NT2/D1 (cell line): Measurements from ENCODE around the gene LCA5.

Source experiments
- DNase-seq: peaks from one replicate; pipeline ENCODE4 v3.0.0-alpha.2; 2011; ENCODE audit warnings: low read depth, low spot score
- H3K27me3 ChIP-seq: 2 replicates; pipeline ENCODE4 v1.6.0; 2011; ENCODE audit warnings: mild to moderate bottlenecking; ENCODE audit not compliant: insufficient read length, insufficient read depth
- H3K36me3 ChIP-seq: 2 replicates; pipeline ENCODE4 v1.6.1; 2011; ENCODE audit warnings: mild to moderate bottlenecking, low read length, mixed read lengths; ENCODE audit not compliant: insufficient read depth, insufficient read length
- H3K4me1 ChIP-seq: 2 replicates; pipeline ENCODE4 v1.5.1; 2011; ENCODE audit not compliant: insufficient read depth, insufficient read length
- H3K4me3 ChIP-seq: 2 replicates; pipeline ENCODE4 v1.5.1; 2011; ENCODE audit warnings: low read depth; ENCODE audit not compliant: insufficient read length
- H3K9ac ChIP-seq: 2 replicates; pipeline ENCODE4 v1.6.0; 2011; ENCODE audit warnings: low read depth; ENCODE audit not compliant: insufficient read length
- H3K9me3 ChIP-seq: 2 replicates; pipeline ENCODE4 v1.5.1; 2011; ENCODE audit warnings: mild to moderate bottlenecking, low read length; ENCODE audit not compliant: insufficient read depth
- SUZ12 ChIP-seq: IDR thresholded peaks from 2 replicates; pipeline ENCODE4 v1.6.1; 2011; ENCODE audit not compliant: insufficient read length, insufficient read depth; ENCODE audit errors: extremely low read depth
- YY1 ChIP-seq: IDR thresholded peaks from 2 replicates; pipeline ENCODE4 v1.6.1; 2011; ENCODE audit not compliant: insufficient read length, insufficient read depth
- ZNF274 ChIP-seq: IDR thresholded peaks from 2 replicates; pipeline ENCODE4 v1.6.1; 2011; ENCODE audit warnings: mild to moderate bottlenecking, low read depth, low read length

Gene LCA5

GRCh38 chr6:79570129-79571029 lies 33.1 kb upstream of the LCA5 start:
- no peak for TF ChIP-seq SUZ12
- TF ChIP-seq YY1: no peak
- Histone ChIP-seq H3K27me3 (no peaks in the 10 kb centered on the region), H3K9ac (no peak overlapping the region), H3K36me3 (no peaks in the 10 kb centered on the region), H3K9me3 (no peaks in the 10 kb centered on the region), H3K4me1 (no peaks in the 10 kb centered on the region), H3K4me3 (no peak overlapping the region)
- no peak for DNase-seq

GRCh38 chr6:79568996-79569395 lies 31.8 kb upstream of the LCA5 start:
- no peaks in the 10 kb centered on the region for H3K27me3 ChIP-seq
- DNase-seq: no peak
- H3K4me3 ChIP-seq: no peak overlapping the region
- H3K9me3 ChIP-seq: no peaks in the 10 kb centered on the region
- H3K4me1 ChIP-seq: no peaks in the 10 kb centered on the region
- no peaks in the 10 kb centered on the region for H3K36me3 ChIP-seq
- TF ChIP-seq YY1 (no peak), ZNF274 (no peak), SUZ12 (no peak)
- H3K9ac ChIP-seq: no peak overlapping the region

GRCh38 chr6:79564636-79565035 lies 27.4 kb upstream of the LCA5 start:
- Histone ChIP-seq H3K9ac (no peak overlapping the region), H3K9me3 (no peaks in the 10 kb centered on the region), H3K4me3 (no peak overlapping the region), H3K4me1 (no peaks in the 10 kb centered on the region), H3K27me3 (no peaks in the 10 kb centered on the region), H3K36me3 (no peaks in the 10 kb centered on the region)
- DNase-seq: no peak
- TF ChIP-seq SUZ12 (no peak), YY1 (no peak), ZNF274 (no peak)

GRCh38 chr6:79559706-79560105 lies 22.5 kb upstream of the LCA5 start:
- DNase-seq: no peak
- H3K27me3 ChIP-seq: no peaks in the 10 kb centered on the region
- no peaks in the 10 kb centered on the region for H3K4me1 ChIP-seq
- no peak overlapping the region for H3K9ac ChIP-seq
- H3K36me3 ChIP-seq: no peaks in the 10 kb centered on the region
- no peaks in the 10 kb centered on the region for H3K9me3 ChIP-seq
- TF ChIP-seq SUZ12 (no peak), ZNF274 (no peak), YY1 (no peak)
- H3K4me3 ChIP-seq: no peak overlapping the region

GRCh38 chr6:79557673-79558467 lies 20.6 kb upstream of the LCA5 start:
- no peak for TF ChIP-seq SUZ12
- no peak for TF ChIP-seq ZNF274
- TF ChIP-seq YY1: no peak
- Histone ChIP-seq H3K4me3 (no peak overlapping the region), H3K9ac (no peak overlapping the region), H3K27me3 (no peaks in the 10 kb centered on the region), H3K9me3 (no peaks in the 10 kb centered on the region), H3K36me3 (no peaks in the 10 kb centered on the region), H3K4me1 (no peaks in the 10 kb centered on the region)
- no peak for DNase-seq

GRCh38 chr6:79554305-79554704 lies 17.1 kb upstream of the LCA5 start:
- Histone ChIP-seq H3K27me3 (no peaks in the 10 kb centered on the region), H3K9me3 (no peaks in the 10 kb centered on the region), H3K4me3 (no peak overlapping the region), H3K4me1 (no peaks in the 10 kb centered on the region), H3K9ac (no peak overlapping the region), H3K36me3 (peaks cover 6% of the 10 kb centered on the region)
- DNase-seq: no peak
- TF ChIP-seq ZNF274: no peak
- TF ChIP-seq SUZ12: no peak
- no peak for TF ChIP-seq YY1

- H3K4me3 ChIP-seq: no peak overlapping the region
- TF ChIP-seq ZNF274: no peak
- no peak for TF ChIP-seq YY1
- TF ChIP-seq SUZ12: no peak
- DNase-seq: no peak
- no peaks in the 10 kb centered on the region for H3K27me3 ChIP-seq
- no peaks in the 10 kb centered on the region for H3K4me1 ChIP-seq
- H3K9me3 ChIP-seq: no peaks in the 10 kb centered on the region
- H3K9ac ChIP-seq: no peak overlapping the region
- peaks cover 6% of the 10 kb centered on the region for H3K36me3 ChIP-seq
These were observed 14.2 kb upstream of the LCA5 start for GRCh38 chr6:79551401-79551800.
